ENCODE results near the gene RAB33A. TPM values are rescaled to one million over a fixed set of nuclear protein-coding genes. Genes with fewer than 3 reads are reported as not detected.

The RAB33A gene
- total RNA-seq, 1 donor from 2014 or later: 1.7 TPM

DNA sequence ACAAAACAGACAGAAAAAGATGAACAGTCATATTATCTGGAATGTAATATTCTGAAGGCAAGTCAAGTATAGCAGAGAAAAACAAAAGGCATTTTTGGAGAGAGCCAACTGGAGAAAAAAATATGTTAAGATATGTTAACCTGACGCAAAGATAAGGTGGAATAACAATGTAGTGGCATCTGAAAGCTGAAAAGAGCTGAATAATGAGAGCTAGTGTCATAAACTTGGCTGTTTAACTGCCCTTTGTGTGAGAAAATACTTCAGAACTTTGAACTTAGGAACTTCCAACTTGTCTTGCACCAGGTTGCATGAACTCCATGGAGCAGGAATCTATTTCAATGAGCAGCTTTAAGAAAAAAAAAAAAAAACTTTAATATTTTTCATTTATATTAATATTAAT, 32.9 kb downstream of the RAB33A start:
- H3K27me3 Mint-ChIP-seq (ENCODE audit: low read depth, unreplicated experiment): no peaks in the 10 kb centered on the region
- no peaks in the 10 kb centered on the region for H3K9me3 Mint-ChIP-seq (ENCODE audit: unreplicated experiment)
- Histone ChIP-seq H4K20me1 (ENCODE audit: insufficient read depth, low read length) (no peaks in the 10 kb centered on the region), H3K27me3 (ENCODE audit: insufficient read depth, low read length) (no peaks in the 10 kb centered on the region), H2AFZ (ENCODE audit: low read depth, low read length) (no peak overlapping the region), H3K9me3 (ENCODE audit: insufficient read depth, low read depth, low read length) (no peaks in the 10 kb centered on the region), H3K9ac (ENCODE audit: low read length) (no peak overlapping the region), H3K36me3 (ENCODE audit: insufficient read depth, low read length) (peaks cover 2% of the 10 kb centered on the region), H3K4me3 (ENCODE audit: insufficient read depth, low read depth, low read length) (no peak overlapping the region), H3K4me1 (ENCODE audit: insufficient read depth, low read length) (no peaks in the 10 kb centered on the region), H3K27ac (ENCODE audit: low read depth, low read length) (no peak overlapping the region), H3K4me2 (ENCODE audit: low read length) (no peak overlapping the region), H3K79me2 (ENCODE audit: insufficient read depth, low read length) (no peaks in the 10 kb centered on the region)
- no peak for DNase-seq (ENCODE audit: low read depth)
- H3K36me3 Mint-ChIP-seq (ENCODE audit: low read depth, unreplicated experiment): peaks cover 2% of the 10 kb centered on the region
- no peak overlapping the region for H3K27ac Mint-ChIP-seq (ENCODE audit: unreplicated experiment)
- H3K4me3 Mint-ChIP-seq (ENCODE audit: unreplicated experiment): no peak overlapping the region
- no peak for FAIRE-seq
- H3K4me1 Mint-ChIP-seq (ENCODE audit: low read depth, unreplicated experiment): no peaks in the 10 kb centered on the region
- TF ChIP-seq, protein P1, sequence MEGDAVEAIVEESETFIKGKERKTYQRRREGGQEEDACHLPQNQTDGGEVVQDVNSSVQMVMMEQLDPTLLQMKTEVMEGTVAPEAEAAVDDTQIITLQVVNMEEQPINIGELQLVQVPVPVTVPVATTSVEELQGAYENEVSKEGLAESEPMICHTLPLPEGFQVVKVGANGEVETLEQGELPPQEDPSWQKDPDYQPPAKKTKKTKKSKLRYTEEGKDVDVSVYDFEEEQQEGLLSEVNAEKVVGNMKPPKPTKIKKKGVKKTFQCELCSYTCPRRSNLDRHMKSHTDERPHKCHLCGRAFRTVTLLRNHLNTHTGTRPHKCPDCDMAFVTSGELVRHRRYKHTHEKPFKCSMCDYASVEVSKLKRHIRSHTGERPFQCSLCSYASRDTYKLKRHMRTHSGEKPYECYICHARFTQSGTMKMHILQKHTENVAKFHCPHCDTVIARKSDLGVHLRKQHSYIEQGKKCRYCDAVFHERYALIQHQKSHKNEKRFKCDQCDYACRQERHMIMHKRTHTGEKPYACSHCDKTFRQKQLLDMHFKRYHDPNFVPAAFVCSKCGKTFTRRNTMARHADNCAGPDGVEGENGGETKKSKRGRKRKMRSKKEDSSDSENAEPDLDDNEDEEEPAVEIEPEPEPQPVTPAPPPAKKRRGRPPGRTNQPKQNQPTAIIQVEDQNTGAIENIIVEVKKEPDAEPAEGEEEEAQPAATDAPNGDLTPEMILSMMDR (IDR thresholded peaks at IDR 0.05; ENCODE audit: insufficient read depth, low read depth, low read length): no peak
- TF ChIP-seq EZH2 (IDR thresholded peaks at IDR 0.05; ENCODE audit: insufficient read depth, low read length): no peak

DNA sequence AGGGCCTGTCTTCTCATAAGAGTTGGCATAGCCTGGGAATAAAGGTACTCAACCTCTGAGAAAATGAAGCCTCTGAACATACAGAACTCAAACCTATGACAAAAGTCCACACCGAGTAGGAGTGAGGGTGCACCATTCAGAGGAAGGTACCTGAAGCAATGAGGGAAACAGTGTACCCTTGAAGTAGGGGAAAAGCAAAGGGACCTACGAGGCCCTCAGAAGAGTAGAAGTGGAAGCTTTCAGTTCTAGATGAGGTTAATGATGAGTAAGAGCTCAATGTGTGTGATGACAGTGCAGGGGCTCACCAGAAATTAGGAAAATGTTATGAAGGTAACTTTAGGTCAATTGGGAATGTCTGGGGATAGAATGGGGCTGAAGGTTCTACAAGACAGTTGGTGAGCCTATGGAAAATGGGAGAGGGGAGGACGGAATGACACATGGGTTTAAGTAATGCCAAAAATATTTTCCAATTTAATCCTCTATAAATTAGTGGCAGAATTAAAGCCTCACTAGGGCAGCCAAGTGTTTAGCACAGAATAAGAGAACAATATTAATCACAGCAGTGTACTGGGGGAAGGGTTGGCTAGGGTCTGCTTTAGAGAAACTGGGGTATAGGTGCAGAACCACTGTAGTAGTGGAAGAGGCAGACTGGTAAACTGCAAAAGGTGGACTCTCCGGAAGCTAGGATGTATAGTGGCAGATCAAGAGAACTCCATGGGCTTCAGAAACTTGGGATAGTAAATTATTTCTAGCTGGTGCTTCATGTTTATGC, 39.8 kb downstream of the RAB33A start:
- no peaks in the 10 kb centered on the region for H4K20me1 ChIP-seq (ENCODE audit: insufficient read depth, low read length)
- Mint-ChIP-seq H3K27me3 (ENCODE audit: low read depth, unreplicated experiment) (no peaks in the 10 kb centered on the region), H3K9me3 (ENCODE audit: unreplicated experiment) (no peaks in the 10 kb centered on the region), H3K36me3 (ENCODE audit: low read depth, unreplicated experiment) (peaks cover 13% of the 10 kb centered on the region), H3K4me1 (ENCODE audit: low read depth, unreplicated experiment) (no peaks in the 10 kb centered on the region), H3K4me3 (ENCODE audit: unreplicated experiment) (no peak overlapping the region), H3K27ac (ENCODE audit: unreplicated experiment) (no peak overlapping the region)
- H3K4me2 ChIP-seq (ENCODE audit: low read length): no peak overlapping the region
- no peak for DNase-seq (ENCODE audit: low read depth)
- TF ChIP-seq EZH2 (IDR thresholded peaks at IDR 0.05; ENCODE audit: insufficient read depth, low read length): no peak
- no peak overlapping the region for H3K27ac ChIP-seq (ENCODE audit: low read depth, low read length)
- H3K27me3 ChIP-seq (ENCODE audit: insufficient read depth, low read length): no peaks in the 10 kb centered on the region
- peaks cover 13% of the 10 kb centered on the region for H3K36me3 ChIP-seq (ENCODE audit: insufficient read depth, low read length)
- H3K9ac ChIP-seq (ENCODE audit: low read length): no peak overlapping the region
- H3K4me3 ChIP-seq (ENCODE audit: insufficient read depth, low read depth, low read length): no peak overlapping the region
- H3K79me2 ChIP-seq (ENCODE audit: insufficient read depth, low read length): no peaks in the 10 kb centered on the region
- no peak for FAIRE-seq
- H2AFZ ChIP-seq (ENCODE audit: low read depth, low read length): no peak overlapping the region
- no peaks in the 10 kb centered on the region for H3K9me3 ChIP-seq (ENCODE audit: insufficient read depth, low read depth, low read length)
- H3K4me1 ChIP-seq (ENCODE audit: insufficient read depth, low read length): no peaks in the 10 kb centered on the region

DNA sequence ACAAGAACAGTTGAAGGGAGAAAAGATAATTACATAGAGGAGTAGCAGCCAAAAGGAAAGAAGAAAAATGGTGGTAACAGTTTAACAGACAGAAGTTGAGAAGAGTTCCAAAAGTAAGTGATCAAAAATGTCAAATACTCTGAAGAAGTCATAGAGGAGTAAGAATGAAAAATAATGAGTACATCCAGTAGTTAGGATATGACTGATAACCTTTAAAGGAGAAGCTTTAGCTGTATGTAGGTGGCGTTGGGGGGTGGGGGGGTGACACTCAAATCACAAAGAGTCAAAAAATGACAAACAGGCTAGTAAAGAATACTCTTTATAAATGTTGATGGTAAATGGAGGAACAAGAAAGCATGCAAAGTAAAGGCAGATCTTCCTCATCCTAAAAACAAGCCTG, 40.6 kb downstream of the RAB33A start:
- H3K9me3 ChIP-seq (ENCODE audit: insufficient read depth, low read depth, low read length): no peaks in the 10 kb centered on the region
- no peak for TF ChIP-seq EZH2 (IDR thresholded peaks at IDR 0.05; ENCODE audit: insufficient read depth, low read length)
- TF ChIP-seq, protein P1 (IDR thresholded peaks at IDR 0.05; ENCODE audit: insufficient read depth, low read depth, low read length): no peak
- Mint-ChIP-seq H3K9me3 (ENCODE audit: unreplicated experiment) (no peaks in the 10 kb centered on the region), H3K27me3 (ENCODE audit: low read depth, unreplicated experiment) (no peaks in the 10 kb centered on the region), H3K4me3 (ENCODE audit: unreplicated experiment) (no peak overlapping the region), H3K36me3 (ENCODE audit: low read depth, unreplicated experiment) (peaks cover 17% of the 10 kb centered on the region), H3K4me1 (ENCODE audit: low read depth, unreplicated experiment) (no peaks in the 10 kb centered on the region), H3K27ac (ENCODE audit: unreplicated experiment) (no peak overlapping the region)
- peaks cover 16% of the 10 kb centered on the region for H3K36me3 ChIP-seq (ENCODE audit: insufficient read depth, low read length)
- no peak overlapping the region for H3K9ac ChIP-seq (ENCODE audit: low read length)
- no peaks in the 10 kb centered on the region for H3K79me2 ChIP-seq (ENCODE audit: insufficient read depth, low read length)
- no peak for FAIRE-seq
- no peaks in the 10 kb centered on the region for H3K27me3 ChIP-seq (ENCODE audit: insufficient read depth, low read length)
- no peak overlapping the region for H3K4me3 ChIP-seq (ENCODE audit: insufficient read depth, low read depth, low read length)
- no peaks in the 10 kb centered on the region for H3K4me1 ChIP-seq (ENCODE audit: insufficient read depth, low read length)
- H2AFZ ChIP-seq (ENCODE audit: low read depth, low read length): no peak overlapping the region
- H3K4me2 ChIP-seq (ENCODE audit: low read length): no peak overlapping the region
- no peak overlapping the region for H3K27ac ChIP-seq (ENCODE audit: low read depth, low read length)
- DNase-seq (ENCODE audit: low read depth): no peak
- no peaks in the 10 kb centered on the region for H4K20me1 ChIP-seq (ENCODE audit: insufficient read depth, low read length)

All from astrocyte (in vitro differentiated cells and primary cell).